NT2/D1 (cell line): ENCODE measurements around the gene TRMT5.

Source experiments
- SUZ12 ChIP-seq: IDR thresholded peaks from 2 replicates; pipeline ENCODE4 v1.6.1; 2011; ENCODE audit not compliant: insufficient read length, insufficient read depth; ENCODE audit errors: extremely low read depth
- YY1 ChIP-seq: IDR thresholded peaks from 2 replicates; pipeline ENCODE4 v1.6.1; 2011; ENCODE audit not compliant: insufficient read length, insufficient read depth
- ZNF274 ChIP-seq: IDR thresholded peaks from 2 replicates; pipeline ENCODE4 v1.6.1; 2011; ENCODE audit warnings: mild to moderate bottlenecking, low read depth, low read length

GRCh38 chr14:60944204-60944603 lies 36.7 kb downstream of the TRMT5 start:
- TF ChIP-seq ZNF274 (no peak), SUZ12 (no peak), YY1 (no peak)
